ENCODE results near the gene LIFR. TPM values are rescaled to one million over a fixed set of nuclear protein-coding genes. Genes with fewer than 3 reads are reported as not detected.

LIFR gene
- total RNA-seq, 2 donors from 2014 or later = not detected

- DNase-seq (ENCODE audit: low spot score) = no peak
- no peaks in the 10 kb centered on the region for H3K9me3 Mint-ChIP-seq
- no peak overlapping the region for H3K4me3 Mint-ChIP-seq
- ATAC-seq = no peak
- H3K36me3 Mint-ChIP-seq = no peaks in the 10 kb centered on the region
- H3K27me3 Mint-ChIP-seq = peaks cover 23 to 33% of the 10 kb centered on the region in 2 donors
- H3K4me1 Mint-ChIP-seq (ENCODE audit: low read depth in 2 of 2) = no peaks in the 10 kb centered on the region
- H3K27ac Mint-ChIP-seq = no peak overlapping the region
Observed at GRCh38 chr5:38548064-38548759, 8.2 kb downstream of the LIFR start.

GRCh38 chr5:38547257-38547656, 9.2 kb downstream of the LIFR start:
- DNase-seq (ENCODE audit: low spot score) (no peak), ATAC-seq (no peak)
- Mint-ChIP-seq H3K9me3 (no peaks in the 10 kb centered on the region), H3K27me3 (peaks cover 17 to 24% of the 10 kb centered on the region in 2 donors), H3K4me3 (no peak overlapping the region), H3K27ac (no peak overlapping the region), H3K36me3 (no peaks in the 10 kb centered on the region), H3K4me1 (ENCODE audit: low read depth in 2 of 2) (no peaks in the 10 kb centered on the region)

DNA sequence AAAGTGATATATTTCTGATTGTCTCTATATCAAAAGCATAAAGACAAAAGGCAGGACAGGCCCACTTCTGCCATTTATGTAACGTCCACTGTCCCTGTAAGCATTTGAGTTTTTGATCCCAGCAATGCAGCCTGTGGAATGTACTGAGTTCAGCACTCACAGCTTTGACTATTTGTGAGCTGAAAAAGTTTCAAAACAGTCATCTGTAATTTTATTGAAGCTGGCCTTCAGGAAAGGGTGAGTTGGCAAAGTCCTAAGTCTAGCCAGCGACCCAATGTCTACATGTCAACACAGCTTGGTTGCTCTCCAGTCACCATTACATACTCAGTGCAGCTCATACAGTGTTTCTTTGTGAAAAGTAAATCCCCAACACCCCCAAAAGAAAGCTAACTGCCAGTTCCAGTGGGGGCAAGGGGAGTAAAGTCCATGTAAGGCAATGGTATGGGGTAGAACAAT, 9.7 kb downstream of the LIFR start:
- DNase-seq (ENCODE audit: low spot score) (no peak), ATAC-seq (no peak)
- peaks cover 15 to 18% of the 10 kb centered on the region in 2 donors for H3K27me3 Mint-ChIP-seq
- no peaks in the 10 kb centered on the region for H3K36me3 Mint-ChIP-seq
- H3K4me3 Mint-ChIP-seq = no peak overlapping the region
- H3K4me1 Mint-ChIP-seq (ENCODE audit: low read depth in 2 of 2) = no peaks in the 10 kb centered on the region
- no peaks in the 10 kb centered on the region for H3K9me3 Mint-ChIP-seq
- no peak overlapping the region for H3K27ac Mint-ChIP-seq

DNA sequence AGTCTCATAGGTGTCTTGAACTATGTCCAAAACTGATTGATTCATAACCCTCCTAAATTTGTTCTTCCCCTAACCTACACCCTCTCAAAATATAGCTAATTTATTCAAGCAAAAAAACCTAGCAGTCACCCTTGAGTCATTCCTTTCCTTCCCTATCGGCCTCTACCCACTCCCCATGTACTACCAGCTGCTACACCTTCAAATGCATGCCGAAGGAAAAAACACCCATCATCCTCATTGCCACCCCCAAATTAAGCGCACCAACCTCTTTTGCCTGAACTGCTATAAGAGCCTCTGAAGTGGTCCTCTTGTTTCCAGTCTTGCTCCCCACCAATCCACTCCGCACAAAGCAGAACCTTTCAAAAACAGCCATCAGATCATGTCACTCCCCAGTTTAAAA, 12.6 kb downstream of the LIFR start:
- no peaks in the 10 kb centered on the region for H3K36me3 Mint-ChIP-seq
- DNase-seq (ENCODE audit: low spot score) (no peak), ATAC-seq (no peak)
- no peaks in the 10 kb centered on the region for H3K4me1 Mint-ChIP-seq (ENCODE audit: low read depth in 2 of 2)
- no peak overlapping the region for H3K4me3 Mint-ChIP-seq
- no peaks in the 10 kb centered on the region for H3K9me3 Mint-ChIP-seq
- H3K27me3 Mint-ChIP-seq = peaks cover 12 to 17% of the 10 kb centered on the region in 2 donors
- no peak overlapping the region for H3K27ac Mint-ChIP-seq

DNA sequence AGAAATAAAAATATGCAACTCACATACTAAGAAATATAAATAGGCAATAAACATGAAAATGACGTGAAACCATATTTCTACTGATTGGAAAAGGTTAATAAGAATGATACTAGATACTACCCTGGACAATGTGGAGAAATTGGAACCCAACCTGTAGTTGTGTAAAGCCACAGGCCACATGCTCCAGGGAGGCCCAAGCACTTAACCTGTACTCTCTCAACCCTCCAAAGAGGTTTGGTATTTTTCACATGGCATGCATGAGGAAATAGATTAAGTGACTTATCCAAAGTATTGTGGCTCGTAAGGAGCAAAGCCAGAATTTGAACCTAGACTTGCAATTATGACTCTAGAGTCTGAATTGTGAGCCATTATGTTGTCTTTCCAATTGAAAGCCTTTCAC, 13.4 kb downstream of the LIFR start:
- H3K4me1 Mint-ChIP-seq (ENCODE audit: low read depth in 2 of 2) = no peaks in the 10 kb centered on the region
- H3K36me3 Mint-ChIP-seq = no peaks in the 10 kb centered on the region
- no peak for DNase-seq (ENCODE audit: low spot score)
- H3K27me3 Mint-ChIP-seq = peaks cover 20 to 26% of the 10 kb centered on the region in 2 donors
- no peak overlapping the region for H3K27ac Mint-ChIP-seq
- H3K9me3 Mint-ChIP-seq = no peaks in the 10 kb centered on the region
- H3K4me3 Mint-ChIP-seq = no peak overlapping the region
- no peak for ATAC-seq

GRCh38 chr5:38541174-38541725, 15.2 kb downstream of the LIFR start:
- Mint-ChIP-seq H3K4me3 (no peak overlapping the region), H3K4me1 (ENCODE audit: low read depth in 2 of 2) (no peaks in the 10 kb centered on the region), H3K9me3 (no peaks in the 10 kb centered on the region), H3K27ac (no peak overlapping the region), H3K36me3 (no peaks in the 10 kb centered on the region), H3K27me3 (peaks cover 28 to 41% of the 10 kb centered on the region in 2 donors)
- DNase-seq (ENCODE audit: low spot score) (no peak), ATAC-seq (no peak)

DNA sequence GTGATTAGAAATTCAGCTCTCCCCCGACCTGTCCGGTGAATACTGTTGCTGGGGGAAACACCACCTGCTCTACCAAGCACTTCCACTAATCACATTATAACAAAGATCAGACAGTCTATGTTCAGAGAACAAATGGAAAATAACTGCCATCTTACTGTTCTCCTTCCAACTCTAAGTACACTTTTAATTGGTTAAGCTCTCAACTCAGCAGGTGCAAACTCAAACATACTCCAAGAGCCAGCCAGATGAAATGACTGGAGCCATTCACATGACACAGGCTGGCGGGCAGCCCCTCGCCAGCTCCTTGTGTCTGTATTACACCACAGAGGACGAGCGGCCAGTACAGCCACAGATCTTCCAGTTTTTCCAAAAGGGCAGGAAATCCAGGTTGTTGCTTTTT, 16.1 kb downstream of the LIFR start:
- DNase-seq (ENCODE audit: low spot score) = no peak
- Mint-ChIP-seq H3K27ac (no peak overlapping the region), H3K4me3 (no peak overlapping the region), H3K9me3 (no peaks in the 10 kb centered on the region), H3K27me3 (peaks cover 30 to 41% of the 10 kb centered on the region in 2 donors), H3K36me3 (no peaks in the 10 kb centered on the region), H3K4me1 (ENCODE audit: low read depth in 2 of 2) (no peaks in the 10 kb centered on the region)
- no peak for ATAC-seq

DNA sequence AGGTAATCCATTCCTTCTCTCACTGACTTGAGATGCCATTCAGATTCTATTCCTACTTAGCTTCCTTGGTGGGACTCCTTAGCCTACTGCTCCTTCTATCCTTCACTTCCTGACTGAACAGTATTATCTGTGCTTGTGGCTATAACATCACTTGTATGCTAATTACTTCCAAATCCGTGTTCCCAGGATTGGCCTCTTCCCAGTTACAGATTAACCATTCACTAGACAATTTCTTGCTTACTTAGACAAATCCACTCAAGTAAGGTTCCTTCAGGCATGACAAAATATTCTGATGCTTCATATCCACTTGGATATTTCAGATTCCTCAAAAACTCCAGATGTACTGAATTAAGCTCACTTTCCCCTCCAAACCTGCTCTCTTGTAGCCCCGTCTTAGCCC, 18.3 kb downstream of the LIFR start:
- Mint-ChIP-seq H3K9me3 (no peaks in the 10 kb centered on the region), H3K27ac (no peak overlapping the region), H3K36me3 (no peaks in the 10 kb centered on the region), H3K4me3 (no peak overlapping the region), H3K27me3 (peaks cover 26 to 30% of the 10 kb centered on the region in 2 donors), H3K4me1 (ENCODE audit: low read depth in 2 of 2) (no peaks in the 10 kb centered on the region)
- no peak for ATAC-seq
- no peak for DNase-seq (ENCODE audit: low spot score)

DNA sequence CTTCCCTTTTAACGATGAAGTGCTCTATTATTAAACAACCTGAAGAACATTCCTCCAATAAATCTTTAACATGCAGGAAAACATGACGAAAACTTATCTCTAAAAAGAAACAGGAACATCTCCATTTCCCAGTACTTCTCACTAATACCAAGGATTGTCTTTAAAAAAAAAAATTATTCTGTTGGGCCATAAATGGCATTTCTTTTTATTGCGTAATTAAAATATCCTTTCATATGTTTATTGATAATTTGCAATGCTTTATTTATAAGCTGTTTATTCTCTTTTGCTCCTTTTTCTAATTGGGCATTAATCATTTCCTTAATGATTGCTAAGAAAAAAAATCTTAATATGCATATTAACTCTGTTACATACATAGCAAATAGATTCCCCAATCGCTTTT, 18.9 kb downstream of the LIFR start:
- ATAC-seq = no peak
- no peaks in the 10 kb centered on the region for H3K4me1 Mint-ChIP-seq (ENCODE audit: low read depth in 2 of 2)
- no peaks in the 10 kb centered on the region for H3K9me3 Mint-ChIP-seq
- no peak overlapping the region for H3K27ac Mint-ChIP-seq
- no peak for DNase-seq (ENCODE audit: low spot score)
- H3K36me3 Mint-ChIP-seq = no peaks in the 10 kb centered on the region
- no peak overlapping the region for H3K4me3 Mint-ChIP-seq
- peaks cover 26 to 30% of the 10 kb centered on the region in 2 donors for H3K27me3 Mint-ChIP-seq

DNA sequence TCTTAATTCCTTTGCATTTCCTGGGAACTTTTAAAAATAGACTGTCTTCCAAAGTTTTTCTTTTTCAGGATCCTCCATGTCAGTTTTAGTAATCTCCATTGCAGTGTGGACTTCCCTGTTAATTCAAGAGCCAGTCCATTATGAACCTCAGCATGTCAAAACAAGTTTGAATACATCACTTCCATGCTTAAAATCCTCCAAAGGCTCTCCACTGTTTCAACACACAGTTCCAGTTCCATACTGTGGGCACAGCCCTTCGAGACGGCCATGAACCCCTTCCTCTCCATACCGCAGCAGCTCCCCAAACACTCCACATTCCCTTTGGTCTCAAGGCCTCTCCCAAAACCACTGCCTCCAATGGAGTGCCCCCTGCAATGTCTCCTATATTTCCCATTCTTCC, 19.5 kb downstream of the LIFR start:
- H3K4me1 Mint-ChIP-seq (ENCODE audit: low read depth in 2 of 2) = no peaks in the 10 kb centered on the region
- peaks cover 28 to 30% of the 10 kb centered on the region in 2 donors for H3K27me3 Mint-ChIP-seq
- no peak for DNase-seq (ENCODE audit: low spot score)
- H3K4me3 Mint-ChIP-seq = no peak overlapping the region
- H3K9me3 Mint-ChIP-seq = no peaks in the 10 kb centered on the region
- no peak overlapping the region for H3K27ac Mint-ChIP-seq
- no peaks in the 10 kb centered on the region for H3K36me3 Mint-ChIP-seq
- no peak for ATAC-seq

GRCh38 chr5:38535845-38536244, 20.6 kb downstream of the LIFR start:
- no peak overlapping the region for H3K27ac Mint-ChIP-seq
- ATAC-seq (no peak), DNase-seq (ENCODE audit: low spot score) (no peak)
- no peaks in the 10 kb centered on the region for H3K36me3 Mint-ChIP-seq
- no peak overlapping the region for H3K4me3 Mint-ChIP-seq
- no peaks in the 10 kb centered on the region for H3K9me3 Mint-ChIP-seq
- no peaks in the 10 kb centered on the region for H3K4me1 Mint-ChIP-seq (ENCODE audit: low read depth in 2 of 2)
- peaks cover 31 to 38% of the 10 kb centered on the region in 2 donors for H3K27me3 Mint-ChIP-seq

- DNase-seq (ENCODE audit: low spot score) (no peak), ATAC-seq (peak in 1 of 2 donors; percentile 32)
- Mint-ChIP-seq H3K36me3 (no peaks in the 10 kb centered on the region), H3K9me3 (no peaks in the 10 kb centered on the region), H3K27me3 (peaks cover 31 to 39% of the 10 kb centered on the region in 2 donors), H3K27ac (no peak overlapping the region), H3K4me1 (ENCODE audit: low read depth in 2 of 2) (no peaks in the 10 kb centered on the region), H3K4me3 (no peak overlapping the region)
Observed at GRCh38 chr5:38535248-38535750, 21.1 kb downstream of the LIFR start.

GRCh38 chr5:38534156-38534453, 22.3 kb downstream of the LIFR start:
- peaks cover 31 to 41% of the 10 kb centered on the region in 2 donors for H3K27me3 Mint-ChIP-seq
- no peak for DNase-seq (ENCODE audit: low spot score)
- ATAC-seq = no peak
- no peak overlapping the region for H3K4me3 Mint-ChIP-seq
- no peaks in the 10 kb centered on the region for H3K9me3 Mint-ChIP-seq
- H3K4me1 Mint-ChIP-seq (ENCODE audit: low read depth in 2 of 2) = no peaks in the 10 kb centered on the region
- H3K27ac Mint-ChIP-seq = no peak overlapping the region
- no peaks in the 10 kb centered on the region for H3K36me3 Mint-ChIP-seq

GRCh38 chr5:38533286-38534155, 22.9 kb downstream of the LIFR start:
- no peaks in the 10 kb centered on the region for H3K36me3 Mint-ChIP-seq
- H3K4me1 Mint-ChIP-seq (ENCODE audit: low read depth in 2 of 2) = no peaks in the 10 kb centered on the region
- H3K9me3 Mint-ChIP-seq = no peaks in the 10 kb centered on the region
- no peak overlapping the region for H3K27ac Mint-ChIP-seq
- peaks cover 27 to 37% of the 10 kb centered on the region in 2 donors for H3K27me3 Mint-ChIP-seq
- ATAC-seq (no peak), DNase-seq (ENCODE audit: low spot score) (no peak)
- no peak overlapping the region for H3K4me3 Mint-ChIP-seq
